Adrenal gland (tissue), 12 donors: ENCODE data around the gene YWHAQ. TPM values are rescaled to one million over a fixed set of nuclear protein-coding genes. Genes with fewer than 3 reads are reported as not detected.

Experiments
- DNase-seq, 7 donors: peaks; one replicate each; pipeline ENCODE4 v3.0.0-alpha.2; 2019 to 2020
- H3K27ac ChIP-seq, 5 donors: fragments of 200-600 bp; sonication (generic) in 4 of 5; 1 replicate in 3 of 5; 2 replicates in 2 of 5; pipeline versions ENCODE4 v1.5.1 to v1.8.0; 2016 to 2020; ENCODE audit warnings: mild to moderate bottlenecking in 1 of 5
- H3K27me3 ChIP-seq: fragments of 200-600 bp; 2 replicates; pipeline ENCODE4 v1.8.0; 2021
- H3K36me3 ChIP-seq, 2 donors: fragments of 200-600 bp; replicated peaks in 1 of 2; 1 replicate in 1 of 2; 2 replicates in 1 of 2; pipeline versions ENCODE4 v1.5.1 to v1.8.0; 2018 to 2022
- H3K4me1 ChIP-seq, 2 donors: fragments of 200-600 bp; replicated peaks in 1 of 2; 1 replicate in 1 of 2; 2 replicates in 1 of 2; pipeline versions ENCODE4 v1.5.1 to v1.8.0; 2018 to 2021
- H3K4me3 ChIP-seq, 4 donors: fragments of 200-600 bp; sonication (generic) in 3 of 4; one replicate each; pipeline ENCODE4 v1.5.1; 2016 to 2018
- H3K9me3 ChIP-seq, 3 donors: fragments of 200-600 bp; sonication (generic) in 1 of 3; replicated peaks in 1 of 3; 1 replicate in 2 of 3; 2 replicates in 1 of 3; pipeline versions ENCODE4 v1.5.1 to v1.8.0; 2016 to 2021
- CTCF ChIP-seq, 6 experiments: fragments of 450-650 bp in 4 of 6; fragments of 200-600 bp in 2 of 6; sonication (generic) in 1 of 6; IDR thresholded peaks; 1 replicate in 5 of 6; 2 replicates in 1 of 6; pipeline versions ENCODE4 v1.5.1 to v1.8.0; 2016 to 2021; ENCODE audit warnings: antibody characterized with exemption in 6 of 6, mild to moderate bottlenecking in 2 of 6, moderate library complexity in 1 of 6
- POLR2A ChIP-seq, 2 donors: fragments of 450-650 bp; IDR thresholded peaks; one replicate each; pipeline ENCODE4 v1.6.1; 2017; ENCODE audit warnings: antibody characterized with exemption in 2 of 2, mild to moderate bottlenecking in 2 of 2, moderate library complexity in 1 of 2
- WGBS, 4 donors: extraction: QIAGEN DNeasy Blood & Tissue Kit in 2 of 4; methylation state at CpG; one replicate each; pipeline versions ENCODE4 v1.1.5 to v1.1.7; 2013 to 2017; 5-methylcytosine and 5-hydroxymethylcytosine counted together
- intact Hi-C, 2 donors: fragments of 100-400 bp; cut with DNase I; formaldehyde crosslinking; loops; one replicate each; pipeline versions ENCODE4 v1.14.1 to v1.15.0; 2022 to 2023
- polyA plus RNA-seq, 3 donors: library from polyadenylated mRNA; stranded (reverse); fragments of 200-250 nt in 2 of 3; fragments of 350-450 nt in 1 of 3; fragmentation: Illumina TruSeq in 1 of 3; extraction: RNeasy Lipid Tissue Mini Kit (QIAGEN cat#74804) in 1 of 3; gene quantifications; one replicate each; pipeline ENCODE4 v1.2.3, GENCODE V29; 2013 to 2014
- total RNA-seq, 9 donors: library from RNA; depleted of rRNA in 4 of 9; stranded (reverse); fragments of >200 nt in 4 of 9; fragments of 120-200 nt in 1 of 9; fragmentation: NEBNext Ultra II Directional in 1 of 9; extraction: Animal tissue kit (Norgen Biotek cat#: 25700) in 1 of 9; gene quantifications; one replicate each; pipeline versions ENCODE4 v1.1.0 to v1.2.4, GENCODE V29; 2013 to 2023
- donor health status: healthy with polysubstance abuse.
- donor health status: Bipolar disorder and iron deficiency.
- donor health status: DM: yes; HTN: yes; CAD: no.
- donor health status: DM: no; HTN: no; CAD: no.
- donor health status: DM: no; HTN: no; CAD: no.
- donor health status: DM: yes; HTN: yes; CAD: no.

The YWHAQ gene
- total and polyA plus RNA-seq, 12 donors = 74.1 to 477 (median 241) TPM

GRCh38 chr2:9665898-9666297, 35.1 kb upstream of the YWHAQ start:
- DNase-seq = no peak
- Histone ChIP-seq H3K27me3 (no peaks in the 10 kb centered on the region), H3K27ac (no peak overlapping the region), H3K4me3 (no peak overlapping the region), H3K4me1 (no peaks in the 10 kb centered on the region), H3K36me3 (no peaks in the 10 kb centered on the region), H3K9me3 (no peaks in the 10 kb centered on the region)
- no peak for TF ChIP-seq CTCF (IDR thresholded peaks at IDR 0.05)
- TF ChIP-seq POLR2A (IDR thresholded peaks at IDR 0.05) = no peak
- 63 to 74% (median 72%) methylated on average over 8 to 9 of the region's 9 CpGs for WGBS, 4 donors
- intact Hi-C loops = no loop called here

- Histone ChIP-seq H3K4me3 (no peak overlapping the region), H3K9me3 (no peaks in the 10 kb centered on the region), H3K27ac (no peak overlapping the region), H3K4me1 (no peaks in the 10 kb centered on the region), H3K27me3 (no peaks in the 10 kb centered on the region), H3K36me3 (no peaks in the 10 kb centered on the region)
- intact Hi-C loops = no loop called here
- TF ChIP-seq CTCF (IDR thresholded peaks at IDR 0.05) (no peak), POLR2A (IDR thresholded peaks at IDR 0.05) (no peak)
- no peak for DNase-seq
- 69 to 80% (median 79%) methylated on average over 3 of the region's 3 CpGs for WGBS, 4 donors
Observed at GRCh38 chr2:9664365-9664764, 33.6 kb upstream of the YWHAQ start.

- no peak for DNase-seq
- Histone ChIP-seq H3K27ac (no peak overlapping the region), H3K27me3 (no peaks in the 10 kb centered on the region), H3K36me3 (no peaks in the 10 kb centered on the region), H3K4me3 (no peak overlapping the region), H3K4me1 (no peaks in the 10 kb centered on the region), H3K9me3 (no peaks in the 10 kb centered on the region)
- no peak for TF ChIP-seq CTCF (IDR thresholded peaks at IDR 0.05)
- no peak for TF ChIP-seq POLR2A (IDR thresholded peaks at IDR 0.05)
- 74 to 79% (median 77%) methylated on average over 7 of the region's 7 CpGs for WGBS, 4 donors
- intact Hi-C loops = no loop called here
Observed at GRCh38 chr2:9663008-9663879, 32.4 kb upstream of the YWHAQ start.

GRCh38 chr2:9661261-9661660, 30.5 kb upstream of the YWHAQ start:
- Histone ChIP-seq H3K27me3 (no peaks in the 10 kb centered on the region), H3K27ac (no peak overlapping the region), H3K4me3 (no peak overlapping the region), H3K9me3 (no peaks in the 10 kb centered on the region), H3K36me3 (no peaks in the 10 kb centered on the region), H3K4me1 (peaks cover 0 to 8% of the 10 kb centered on the region in 2 donors)
- DNase-seq = no peak
- WGBS, 4 donors = 70 to 96% (median 70%) methylated on average over 7 to 8 of the region's 8 CpGs
- intact Hi-C loops = no loop called here
- no peak for TF ChIP-seq POLR2A (IDR thresholded peaks at IDR 0.05)
- no peak for TF ChIP-seq CTCF (IDR thresholded peaks at IDR 0.05)
